Right forelimb (tissue), 1 donor: ENCODE measurements around the gene MED12L.
"Not testable (repeated sequence)": the region's sequence is repeated elsewhere in the genome, so short reads cannot be mapped to it uniquely, and the experiment has no call there.

ENCODE experiments used
- DNase-seq: peaks from one replicate; pipeline ENCODE4 v3.0.0-alpha.2; 2018

The MED12L gene

GRCh38 chr3:151085227-151085888 is at the start of gene MED12L:
TSS of gene MED12L (plus strand) at chr3:151085664. CDS start at chr3:151086927, 1,263 bp downstream.
- DNase-seq = peak; percentile 86

GRCh38 chr3:151037746-151038477 is 47.6 kb upstream of the MED12L start:
- peak; percentile 59 for DNase-seq

GRCh38 chr3:151044706-151045105 is 40.8 kb upstream of the MED12L start:
- no peak for DNase-seq

- no peak for DNase-seq
Observed at GRCh38 chr3:151047636-151048035, 37.8 kb upstream of the MED12L start.

GRCh38 chr3:151051533-151051932 is 33.9 kb upstream of the MED12L start:
- no peak for DNase-seq

GRCh38 chr3:151052346-151052745 is 33.1 kb upstream of the MED12L start:
- no peak for DNase-seq

- DNase-seq = no peak
Observed at GRCh38 chr3:151052756-151053155, 32.7 kb upstream of the MED12L start.

- DNase-seq = no peak
Observed at GRCh38 chr3:151058740-151059139, 26.7 kb upstream of the MED12L start.

GRCh38 chr3:151062611-151063010 is 22.9 kb upstream of the MED12L start:
- no peak for DNase-seq

GRCh38 chr3:151067158-151067557 is 18.3 kb upstream of the MED12L start:
- DNase-seq = no peak

- not testable (repeated sequence) for DNase-seq
Observed at GRCh38 chr3:151072842-151073241, 12.6 kb upstream of the MED12L start.

GRCh38 chr3:151074256-151074655 is 11.2 kb upstream of the MED12L start:
- no peak for DNase-seq

- DNase-seq = no peak
Observed at GRCh38 chr3:151075869-151076562, 9.4 kb upstream of the MED12L start.

GRCh38 chr3:151076626-151077025 is 8.8 kb upstream of the MED12L start:
- no peak for DNase-seq

- DNase-seq = not testable (repeated sequence)
Observed at GRCh38 chr3:151081082-151081481, 4.4 kb upstream of the MED12L start.

- DNase-seq = no peak
Observed at GRCh38 chr3:151082880-151083838, 2.3 kb upstream of the MED12L start.

GRCh38 chr3:151084893-151085226 is 604 bp upstream of the MED12L start:
- DNase-seq = no peak

- DNase-seq = peak; percentile 70
Observed at GRCh38 chr3:151085889-151086483, 522 bp downstream of the MED12L start.

GRCh38 chr3:151086484-151087456 is 1.3 kb downstream of the MED12L start:
- peak; percentile 88 for DNase-seq

- no peak for DNase-seq
Observed at GRCh38 chr3:151087648-151088047, 2.2 kb downstream of the MED12L start.
